HG03139 (cell line): ENCODE data around the gene CDRT15.
"Not testable (repeated sequence)": the region's sequence is repeated elsewhere in the genome, so short reads cannot be mapped to it uniquely, and the experiment has no call there.

ENCODE experiments used
- ATAC-seq: cut with Tn5 transposase; IDR thresholded peaks from one replicate; pipeline ENCODE4 v1.9.1; 2021; ENCODE audit not compliant: unreplicated experiment

The CDRT15 gene

GRCh38 chr17:14186443-14186842 lies 50.2 kb downstream of the CDRT15 start:
- not testable (repeated sequence) for ATAC-seq
